Activated T-helper 2 cell treated with anti-CD3 and anti-CD28 coated beads, Interferon-gamma antibody, Interleukin-2, Interleukin-4, amounts not matched to agents 10 μg/mL and 5 μg/mL and 100 μg/mL, durations not matched to agents 14 hours and 24 hours and 36 hours (primary cell): ENCODE measurements around the gene SH2B3. TPM values are rescaled to one million over a fixed set of nuclear protein-coding genes. Genes with fewer than 3 reads are reported as not detected.
"Not testable (repeated sequence)": the region's sequence is repeated elsewhere in the genome, so short reads cannot be mapped to it uniquely, and the experiment has no call there.

ENCODE experiments used
- DNase-seq: peaks from one replicate; pipeline ENCODE4 v3.0.0; 2021; ENCODE audit warnings: low spot score
- H3K27ac Mint-ChIP-seq: one replicate; pipeline ENCODE4 v1.8.0; 2021; ENCODE audit warnings: mixed read lengths
- H3K27me3 Mint-ChIP-seq: one replicate; pipeline ENCODE4 v1.8.0; 2021; ENCODE audit warnings: low read depth, mixed read lengths
- H3K36me3 Mint-ChIP-seq: one replicate; pipeline ENCODE4 v1.8.0; 2021; ENCODE audit warnings: low read depth, mixed read lengths
- H3K4me1 Mint-ChIP-seq: one replicate; pipeline ENCODE4 v1.8.0; 2021; ENCODE audit warnings: low read depth, mixed read lengths
- H3K4me3 Mint-ChIP-seq: one replicate; pipeline ENCODE4 v1.8.0; 2021; ENCODE audit warnings: low read depth, mild to moderate bottlenecking, moderate library complexity, mixed read lengths
- H3K9me3 Mint-ChIP-seq: one replicate; pipeline ENCODE4 v1.8.0; 2021; ENCODE audit warnings: mixed read lengths
- intact Hi-C: fragments of 100-400 bp; cut with micrococcal nuclease; formaldehyde crosslinking; loops from one replicate; pipeline ENCODE4 v1.15.1; 2023
- total RNA-seq: library from RNA; stranded (reverse); gene quantifications from 2 replicates; pipeline ENCODE4 v1.2.3, GENCODE V29; 2022

Gene SH2B3
- total RNA-seq, 1 donor from 2014 or later = 48.3 TPM

- H3K27ac Mint-ChIP-seq = no peak overlapping the region
- DNase-seq = no peak
- no peaks in the 10 kb centered on the region for H3K27me3 Mint-ChIP-seq
- intact Hi-C loops = no loop called here
- no peak overlapping the region for H3K4me3 Mint-ChIP-seq
- H3K36me3 Mint-ChIP-seq = peaks cover 43% of the 10 kb centered on the region
- peaks cover 11% of the 10 kb centered on the region for H3K4me1 Mint-ChIP-seq
- no peaks in the 10 kb centered on the region for H3K9me3 Mint-ChIP-seq
These were observed 50.0 kb downstream of the SH2B3 start for GRCh38 chr12:111455448-111456320.

- Mint-ChIP-seq H3K27ac (no peak overlapping the region), H3K9me3 (no peaks in the 10 kb centered on the region), H3K4me3 (no peak overlapping the region), H3K27me3 (no peaks in the 10 kb centered on the region), H3K4me1 (no peaks in the 10 kb centered on the region), H3K36me3 (peaks cover 31% of the 10 kb centered on the region)
- intact Hi-C loops = no loop called here
- DNase-seq = no peak
These were observed 51.3 kb downstream of the SH2B3 start for GRCh38 chr12:111457071-111457470.

GRCh38 chr12:111457577-111457976 is 51.9 kb downstream of the SH2B3 start:
- no peak for DNase-seq
- no peak overlapping the region for H3K27ac Mint-ChIP-seq
- H3K36me3 Mint-ChIP-seq = peaks cover 31% of the 10 kb centered on the region
- no peaks in the 10 kb centered on the region for H3K9me3 Mint-ChIP-seq
- H3K4me1 Mint-ChIP-seq = no peaks in the 10 kb centered on the region
- no peak overlapping the region for H3K4me3 Mint-ChIP-seq
- no peaks in the 10 kb centered on the region for H3K27me3 Mint-ChIP-seq
- intact Hi-C loops = no loop called here

GRCh38 chr12:111458546-111459172 is 52.9 kb downstream of the SH2B3 start:
- no peak overlapping the region for H3K27ac Mint-ChIP-seq
- intact Hi-C loops = no loop called here
- no peak for DNase-seq
- peaks cover 25% of the 10 kb centered on the region for H3K36me3 Mint-ChIP-seq
- no peaks in the 10 kb centered on the region for H3K27me3 Mint-ChIP-seq
- no peaks in the 10 kb centered on the region for H3K9me3 Mint-ChIP-seq
- H3K4me3 Mint-ChIP-seq = no peak overlapping the region
- no peaks in the 10 kb centered on the region for H3K4me1 Mint-ChIP-seq

GRCh38 chr12:111460111-111460510 is 54.4 kb downstream of the SH2B3 start:
- intact Hi-C loops, H3K4me3 Mint-ChIP-seq, H3K9me3 Mint-ChIP-seq, H3K27me3 Mint-ChIP-seq, H3K27ac Mint-ChIP-seq, DNase-seq, H3K4me1 Mint-ChIP-seq: not testable (repeated sequence)
- H3K36me3 Mint-ChIP-seq = peaks cover 23% of the 10 kb centered on the region

GRCh38 chr12:111462210-111462769 is 56.6 kb downstream of the SH2B3 start:
- no peak overlapping the region for H3K27ac Mint-ChIP-seq
- DNase-seq = no peak
- peaks cover 7% of the 10 kb centered on the region for H3K36me3 Mint-ChIP-seq
- H3K9me3 Mint-ChIP-seq = no peaks in the 10 kb centered on the region
- intact Hi-C loops = no loop called here
- H3K27me3 Mint-ChIP-seq = no peaks in the 10 kb centered on the region
- no peaks in the 10 kb centered on the region for H3K4me1 Mint-ChIP-seq
- no peak overlapping the region for H3K4me3 Mint-ChIP-seq

GRCh38 chr12:111467092-111467856 is 61.6 kb downstream of the SH2B3 start:
- Mint-ChIP-seq H3K4me3 (no peak overlapping the region), H3K36me3 (peaks cover 30% of the 10 kb centered on the region), H3K9me3 (no peaks in the 10 kb centered on the region), H3K27ac (no peak overlapping the region), H3K4me1 (no peaks in the 10 kb centered on the region), H3K27me3 (no peaks in the 10 kb centered on the region)
- DNase-seq = no peak
- intact Hi-C loops = no loop called here

- intact Hi-C loops = no loop called here
- Mint-ChIP-seq H3K4me1 (no peaks in the 10 kb centered on the region), H3K27me3 (no peaks in the 10 kb centered on the region), H3K36me3 (peaks cover 30% of the 10 kb centered on the region), H3K27ac (no peak overlapping the region), H3K4me3 (no peak overlapping the region), H3K9me3 (no peaks in the 10 kb centered on the region)
- DNase-seq = no peak
These were observed 62.1 kb downstream of the SH2B3 start for GRCh38 chr12:111467857-111468241.

- no peaks in the 10 kb centered on the region for H3K27me3 Mint-ChIP-seq
- no peaks in the 10 kb centered on the region for H3K9me3 Mint-ChIP-seq
- H3K36me3 Mint-ChIP-seq = peaks cover 39% of the 10 kb centered on the region
- H3K27ac Mint-ChIP-seq = no peak overlapping the region
- intact Hi-C loops = no loop called here
- no peak overlapping the region for H3K4me3 Mint-ChIP-seq
- DNase-seq = no peak
- H3K4me1 Mint-ChIP-seq = peaks cover 2% of the 10 kb centered on the region
These were observed 63.7 kb downstream of the SH2B3 start for GRCh38 chr12:111469401-111469800.

- peaks cover 2% of the 10 kb centered on the region for H3K4me1 Mint-ChIP-seq
- no peak overlapping the region for H3K4me3 Mint-ChIP-seq
These were observed 65.5 kb downstream of the SH2B3 start for GRCh38 chr12:111471236-111471635.

GRCh38 chr12:111482462-111482861 is 76.7 kb downstream of the SH2B3 start:
- no peaks in the 10 kb centered on the region for H3K4me1 Mint-ChIP-seq
- peaks cover 49% of the 10 kb centered on the region for H3K36me3 Mint-ChIP-seq
- no peak overlapping the region for H3K4me3 Mint-ChIP-seq
- H3K27me3 Mint-ChIP-seq = no peaks in the 10 kb centered on the region
- DNase-seq = no peak
- H3K27ac Mint-ChIP-seq = no peak overlapping the region
- intact Hi-C loops = no loop called here
- no peaks in the 10 kb centered on the region for H3K9me3 Mint-ChIP-seq

More at GRCh38 chr12:111471236-111471635, 65.5 kb downstream of the SH2B3 start:
- Mint-ChIP-seq H3K9me3 (no peaks in the 10 kb centered on the region), H3K36me3 (peaks cover 45% of the 10 kb centered on the region), H3K27ac (no peak overlapping the region), H3K27me3 (no peaks in the 10 kb centered on the region)
- intact Hi-C loops = no loop called here
- DNase-seq = no peak

GRCh38 chr12:111488271-111488670 is 82.5 kb downstream of the SH2B3 start:
- no peak overlapping the region for H3K4me3 Mint-ChIP-seq
- H3K36me3 Mint-ChIP-seq = peaks cover 57% of the 10 kb centered on the region
- intact Hi-C loops = no loop called here
- no peaks in the 10 kb centered on the region for H3K27me3 Mint-ChIP-seq
- H3K9me3 Mint-ChIP-seq = no peaks in the 10 kb centered on the region
- DNase-seq = no peak
- H3K4me1 Mint-ChIP-seq = no peaks in the 10 kb centered on the region
- H3K27ac Mint-ChIP-seq = no peak overlapping the region
